ENCODE data around the gene TMEM178B.

DNA sequence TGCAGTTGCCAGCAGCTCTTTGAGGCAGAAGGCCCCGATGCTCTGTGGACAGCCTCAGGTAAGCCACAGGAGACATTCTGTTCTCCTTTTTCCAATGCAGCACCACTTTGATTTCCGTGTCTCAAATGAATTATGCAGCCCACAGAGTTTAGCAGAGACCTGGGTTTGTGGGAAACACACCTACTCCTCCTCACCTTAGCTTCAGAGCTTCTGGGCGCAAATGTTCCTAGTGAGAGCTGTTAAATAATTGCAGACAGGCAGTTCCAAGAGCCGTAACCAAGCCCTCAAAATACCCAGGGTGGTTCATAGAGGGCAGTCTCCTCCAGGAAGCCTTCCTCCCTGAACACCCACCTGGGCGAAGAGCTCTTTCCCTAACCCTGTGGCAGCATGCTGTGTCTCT lies 408.1 kb downstream of the TMEM178B start:
- TF ChIP-seq POLR2A (IDR thresholded peaks at IDR 0.05; ENCODE audit: low read length): no peak
- no peak for TF ChIP-seq GATA1 (IDR thresholded peaks at IDR 0.05; ENCODE audit: low read depth, low read length)
